Measurements from ENCODE around the gene PRKCE.

DNA sequence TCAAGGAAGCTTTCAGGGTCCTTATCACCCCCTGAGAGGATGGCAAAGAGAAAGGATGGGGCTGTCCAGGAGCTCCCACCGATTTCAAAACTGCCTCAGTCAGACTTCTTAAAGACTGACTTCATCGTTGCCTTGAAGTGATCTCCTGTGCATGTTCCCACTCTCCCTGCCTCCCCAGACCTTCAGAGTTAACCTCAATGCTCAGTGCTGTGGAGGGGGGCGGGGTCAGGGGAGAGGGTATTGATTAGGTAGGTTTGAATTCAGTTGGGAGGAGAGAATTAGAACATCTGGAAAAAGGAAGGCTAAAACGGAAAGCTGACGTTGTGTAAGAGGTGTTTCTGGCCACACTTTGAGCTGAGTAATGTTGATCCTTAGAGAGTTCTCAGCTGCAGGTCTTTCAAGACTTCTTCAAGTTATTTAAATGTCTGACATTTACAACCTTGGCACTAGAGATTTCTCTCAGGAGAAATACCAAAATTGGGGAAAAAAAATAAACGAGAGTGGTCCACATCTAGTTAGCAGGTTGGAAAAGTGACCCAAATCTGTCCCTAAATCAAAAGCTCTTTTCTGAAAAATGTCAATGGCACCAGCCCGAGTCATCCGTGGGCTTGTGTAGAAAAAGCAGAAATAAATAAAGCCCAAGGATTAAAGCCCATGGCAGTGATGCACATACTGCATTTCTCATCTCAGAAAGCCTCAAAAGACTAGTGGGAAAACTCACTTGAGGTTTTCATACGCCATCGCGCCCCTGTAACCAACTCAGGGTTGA lies 511.0 kb downstream of the PRKCE start:
- TF ChIP-seq, protein P1, sequence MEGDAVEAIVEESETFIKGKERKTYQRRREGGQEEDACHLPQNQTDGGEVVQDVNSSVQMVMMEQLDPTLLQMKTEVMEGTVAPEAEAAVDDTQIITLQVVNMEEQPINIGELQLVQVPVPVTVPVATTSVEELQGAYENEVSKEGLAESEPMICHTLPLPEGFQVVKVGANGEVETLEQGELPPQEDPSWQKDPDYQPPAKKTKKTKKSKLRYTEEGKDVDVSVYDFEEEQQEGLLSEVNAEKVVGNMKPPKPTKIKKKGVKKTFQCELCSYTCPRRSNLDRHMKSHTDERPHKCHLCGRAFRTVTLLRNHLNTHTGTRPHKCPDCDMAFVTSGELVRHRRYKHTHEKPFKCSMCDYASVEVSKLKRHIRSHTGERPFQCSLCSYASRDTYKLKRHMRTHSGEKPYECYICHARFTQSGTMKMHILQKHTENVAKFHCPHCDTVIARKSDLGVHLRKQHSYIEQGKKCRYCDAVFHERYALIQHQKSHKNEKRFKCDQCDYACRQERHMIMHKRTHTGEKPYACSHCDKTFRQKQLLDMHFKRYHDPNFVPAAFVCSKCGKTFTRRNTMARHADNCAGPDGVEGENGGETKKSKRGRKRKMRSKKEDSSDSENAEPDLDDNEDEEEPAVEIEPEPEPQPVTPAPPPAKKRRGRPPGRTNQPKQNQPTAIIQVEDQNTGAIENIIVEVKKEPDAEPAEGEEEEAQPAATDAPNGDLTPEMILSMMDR (IDR thresholded peaks at IDR 0.05): no peak
- TF ChIP-seq POLR2AphosphoS5 (IDR thresholded peaks at IDR 0.05; ENCODE audit: low read depth, low read length) (no peak), SIN3A (IDR thresholded peaks at IDR 0.05; ENCODE audit: borderline replicate concordance, insufficient read depth, low read depth, low read length) (no peak)
- TF ChIP-seq, protein P2, sequence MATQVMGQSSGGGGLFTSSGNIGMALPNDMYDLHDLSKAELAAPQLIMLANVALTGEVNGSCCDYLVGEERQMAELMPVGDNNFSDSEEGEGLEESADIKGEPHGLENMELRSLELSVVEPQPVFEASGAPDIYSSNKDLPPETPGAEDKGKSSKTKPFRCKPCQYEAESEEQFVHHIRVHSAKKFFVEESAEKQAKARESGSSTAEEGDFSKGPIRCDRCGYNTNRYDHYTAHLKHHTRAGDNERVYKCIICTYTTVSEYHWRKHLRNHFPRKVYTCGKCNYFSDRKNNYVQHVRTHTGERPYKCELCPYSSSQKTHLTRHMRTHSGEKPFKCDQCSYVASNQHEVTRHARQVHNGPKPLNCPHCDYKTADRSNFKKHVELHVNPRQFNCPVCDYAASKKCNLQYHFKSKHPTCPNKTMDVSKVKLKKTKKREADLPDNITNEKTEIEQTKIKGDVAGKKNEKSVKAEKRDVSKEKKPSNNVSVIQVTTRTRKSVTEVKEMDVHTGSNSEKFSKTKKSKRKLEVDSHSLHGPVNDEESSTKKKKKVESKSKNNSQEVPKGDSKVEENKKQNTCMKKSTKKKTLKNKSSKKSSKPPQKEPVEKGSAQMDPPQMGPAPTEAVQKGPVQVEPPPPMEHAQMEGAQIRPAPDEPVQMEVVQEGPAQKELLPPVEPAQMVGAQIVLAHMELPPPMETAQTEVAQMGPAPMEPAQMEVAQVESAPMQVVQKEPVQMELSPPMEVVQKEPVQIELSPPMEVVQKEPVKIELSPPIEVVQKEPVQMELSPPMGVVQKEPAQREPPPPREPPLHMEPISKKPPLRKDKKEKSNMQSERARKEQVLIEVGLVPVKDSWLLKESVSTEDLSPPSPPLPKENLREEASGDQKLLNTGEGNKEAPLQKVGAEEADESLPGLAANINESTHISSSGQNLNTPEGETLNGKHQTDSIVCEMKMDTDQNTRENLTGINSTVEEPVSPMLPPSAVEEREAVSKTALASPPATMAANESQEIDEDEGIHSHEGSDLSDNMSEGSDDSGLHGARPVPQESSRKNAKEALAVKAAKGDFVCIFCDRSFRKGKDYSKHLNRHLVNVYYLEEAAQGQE (IDR thresholded peaks at IDR 0.05; ENCODE audit: insufficient read depth in 1 of 2, low read depth in 2 of 2, low read length in 1 of 2): no peak
